ENCODE results near the gene IL22RA1. TPM values are rescaled to one million over a fixed set of nuclear protein-coding genes. Genes with fewer than 3 reads are reported as not detected.

IL22RA1 gene
- polyA plus RNA-seq, 2 of the 4 experiments (the other 2 are of a cell fraction), result 1.5 to 1.7 TPM

GRCh38 chr1:24151175-24151533 is 8.2 kb upstream of the IL22RA1 start:
- FAIRE-seq (no peak), DNase-seq (ENCODE audit: low read depth in 1 of 2, low spot score in 1 of 2) (no peak), ATAC-seq (no peak)
- Histone ChIP-seq H3K4me2 (peak overlapping the region; percentile 80; the same call in 2 of the 3 replicates), H3K9me3 (no peaks in the 10 kb centered on the region), H3K27ac (no peak overlapping the region; a peak in 2 of 6 replicates), H3K4me3 (no peak overlapping the region), H3K4me1 (peaks cover 12% of the 10 kb centered on the region)
- 85% methylated on average over 12 of the region's 12 CpGs for WGBS (ENCODE audit: missing lambda C conversion rate)
- ChIA-PET CTCF (interaction anchor here (0.6 to 9.3 kb wide), 19 partner anchors 8 to 267 kb away, joined by 3 to 88 read pairs (median 7); partner anchors contain the start of gene IFNLR1), POLR2A (no interaction called here)
- no peak for TF ChIP-seq POLR2AphosphoS2 (conservative IDR thresholded peaks at IDR 0.05; ENCODE audit: low read length)
- TF ChIP-seq SMC3 (IDR thresholded peaks at IDR 0.05), result no peak
- no peak for TF ChIP-seq TFCP2L1 (CRISPR knock-in tag; IDR thresholded peaks at IDR 0.05)
- TF ChIP-seq E2F6 (IDR thresholded peaks at IDR 0.05; ENCODE audit: borderline replicate concordance, low read depth), result no peak
- no peak for TF ChIP-seq KDM1A (IDR thresholded peaks at IDR 0.05; ENCODE audit: low read depth)
- no peak for TF ChIP-seq CBX2 (IDR thresholded peaks at IDR 0.05; ENCODE audit: borderline replicate concordance, low read depth)
- TF ChIP-seq, protein P1, sequence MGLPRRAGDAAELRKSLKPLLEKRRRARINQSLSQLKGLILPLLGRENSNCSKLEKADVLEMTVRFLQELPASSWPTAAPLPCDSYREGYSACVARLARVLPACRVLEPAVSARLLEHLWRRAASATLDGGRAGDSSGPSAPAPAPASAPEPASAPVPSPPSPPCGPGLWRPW (IDR thresholded peaks at IDR 0.05), result no peak
- TF ChIP-seq KDM5A (IDR thresholded peaks at IDR 0.05), result no peak
- TF ChIP-seq JUNB (IDR thresholded peaks at IDR 0.05), result no peak
- TF ChIP-seq NR3C1 (IDR thresholded peaks at IDR 0.05), result no peak
- no peak for TF ChIP-seq RFX5 (IDR thresholded peaks at IDR 0.05)
- TF ChIP-seq HEYL (CRISPR knock-in tag; IDR thresholded peaks at IDR 0.05), result no peak
- TF ChIP-seq RAD21 (conservative IDR thresholded peaks at IDR 0.05 in 1 of 2, IDR thresholded peaks at IDR 0.05 in 1 of 2), result no peak
- TF ChIP-seq, protein P2, sequence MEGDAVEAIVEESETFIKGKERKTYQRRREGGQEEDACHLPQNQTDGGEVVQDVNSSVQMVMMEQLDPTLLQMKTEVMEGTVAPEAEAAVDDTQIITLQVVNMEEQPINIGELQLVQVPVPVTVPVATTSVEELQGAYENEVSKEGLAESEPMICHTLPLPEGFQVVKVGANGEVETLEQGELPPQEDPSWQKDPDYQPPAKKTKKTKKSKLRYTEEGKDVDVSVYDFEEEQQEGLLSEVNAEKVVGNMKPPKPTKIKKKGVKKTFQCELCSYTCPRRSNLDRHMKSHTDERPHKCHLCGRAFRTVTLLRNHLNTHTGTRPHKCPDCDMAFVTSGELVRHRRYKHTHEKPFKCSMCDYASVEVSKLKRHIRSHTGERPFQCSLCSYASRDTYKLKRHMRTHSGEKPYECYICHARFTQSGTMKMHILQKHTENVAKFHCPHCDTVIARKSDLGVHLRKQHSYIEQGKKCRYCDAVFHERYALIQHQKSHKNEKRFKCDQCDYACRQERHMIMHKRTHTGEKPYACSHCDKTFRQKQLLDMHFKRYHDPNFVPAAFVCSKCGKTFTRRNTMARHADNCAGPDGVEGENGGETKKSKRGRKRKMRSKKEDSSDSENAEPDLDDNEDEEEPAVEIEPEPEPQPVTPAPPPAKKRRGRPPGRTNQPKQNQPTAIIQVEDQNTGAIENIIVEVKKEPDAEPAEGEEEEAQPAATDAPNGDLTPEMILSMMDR (IDR thresholded peaks at IDR 0.05), result no peak
- TF ChIP-seq, protein P3, sequence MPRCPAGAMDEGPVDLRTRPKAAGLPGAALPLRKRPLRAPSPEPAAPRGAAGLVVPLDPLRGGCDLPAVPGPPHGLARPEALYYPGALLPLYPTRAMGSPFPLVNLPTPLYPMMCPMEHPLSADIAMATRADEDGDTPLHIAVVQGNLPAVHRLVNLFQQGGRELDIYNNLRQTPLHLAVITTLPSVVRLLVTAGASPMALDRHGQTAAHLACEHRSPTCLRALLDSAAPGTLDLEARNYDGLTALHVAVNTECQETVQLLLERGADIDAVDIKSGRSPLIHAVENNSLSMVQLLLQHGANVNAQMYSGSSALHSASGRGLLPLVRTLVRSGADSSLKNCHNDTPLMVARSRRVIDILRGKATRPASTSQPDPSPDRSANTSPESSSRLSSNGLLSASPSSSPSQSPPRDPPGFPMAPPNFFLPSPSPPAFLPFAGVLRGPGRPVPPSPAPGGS (IDR thresholded peaks at IDR 0.05), result no peak
- TF ChIP-seq FOSB (CRISPR knock-in tag; IDR thresholded peaks at IDR 0.05), result no peak
- no peak for TF ChIP-seq FOXS1 (CRISPR knock-in tag; IDR thresholded peaks at IDR 0.05)

GRCh38 chr1:24150234-24151174 is 7.6 kb upstream of the IL22RA1 start:
- ATAC-seq (peak; percentile 95 to 98), DNase-seq (ENCODE audit: low read depth in 1 of 2, low spot score in 1 of 2) (peak; percentile 76 to 89), FAIRE-seq (no peak)
- TF ChIP-seq RCOR1 (IDR thresholded peaks at IDR 0.05; ENCODE audit: low read depth, low read length) (no peak), CEBPB (IDR thresholded peaks at IDR 0.05) (no peak), ZSCAN20 (CRISPR knock-in tag; IDR thresholded peaks at IDR 0.05) (no peak), NR3C1 (IDR thresholded peaks at IDR 0.05) (no peak), SMC3 (IDR thresholded peaks at IDR 0.05) (peak; percentile 64), EHMT2 (IDR thresholded peaks at IDR 0.05; ENCODE audit: low read depth) (no peak), FOSB (CRISPR knock-in tag; IDR thresholded peaks at IDR 0.05) (no peak), JUN (IDR thresholded peaks at IDR 0.05) (no peak), BHLHE40 (IDR thresholded peaks at IDR 0.05; ENCODE audit: low read depth, low read length) (no peak), HOXB5 (CRISPR knock-in tag; IDR thresholded peaks at IDR 0.05) (no peak), RAD21 (conservative IDR thresholded peaks at IDR 0.05 in 1 of 2, IDR thresholded peaks at IDR 0.05 in 1 of 2) (peak; percentile 58 to 65)
- TF ChIP-seq, protein P4, sequence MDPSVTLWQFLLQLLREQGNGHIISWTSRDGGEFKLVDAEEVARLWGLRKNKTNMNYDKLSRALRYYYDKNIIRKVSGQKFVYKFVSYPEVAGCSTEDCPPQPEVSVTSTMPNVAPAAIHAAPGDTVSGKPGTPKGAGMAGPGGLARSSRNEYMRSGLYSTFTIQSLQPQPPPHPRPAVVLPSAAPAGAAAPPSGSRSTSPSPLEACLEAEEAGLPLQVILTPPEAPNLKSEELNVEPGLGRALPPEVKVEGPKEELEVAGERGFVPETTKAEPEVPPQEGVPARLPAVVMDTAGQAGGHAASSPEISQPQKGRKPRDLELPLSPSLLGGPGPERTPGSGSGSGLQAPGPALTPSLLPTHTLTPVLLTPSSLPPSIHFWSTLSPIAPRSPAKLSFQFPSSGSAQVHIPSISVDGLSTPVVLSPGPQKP (IDR thresholded peaks at IDR 0.05; ENCODE audit: low read depth, low read length), result no peak
- TF ChIP-seq, protein P2 (IDR thresholded peaks at IDR 0.05), result peak; percentile 64
- H3K27ac ChIP-seq, result peak overlapping the region; percentile 65 to 83
- peak overlapping the region; percentile 80 for H3K4me2 ChIP-seq
- peaks cover 12% of the 10 kb centered on the region for H3K4me1 ChIP-seq
- no peaks in the 10 kb centered on the region for H3K9me3 ChIP-seq
- CTCF ChIA-PET, result interaction anchor here (0.6 to 9.3 kb wide), 40 partner anchors 9 to 424 kb away, joined by 3 to 88 read pairs (median 4); partner anchors contain the start of genes IFNLR1 and MYOM3
- POLR2A ChIA-PET, result interaction anchor here (0.5 to 1.1 kb wide), 6 partner anchors 52 to 1704 kb away, joined by 3 to 6 read pairs (median 4); no protein-coding TSS in a partner anchor
- peak overlapping the region; percentile 34 for H3K4me3 ChIP-seq
- 18% methylated on average over 24 of the region's 36 CpGs for WGBS (ENCODE audit: missing lambda C conversion rate)

Measured in A549 (cell line).